Right ventricle myocardium inferior (tissue), 1 donor: Measurements from ENCODE around the gene HMX2. TPM values are rescaled to one million over a fixed set of nuclear protein-coding genes. Genes with fewer than 3 reads are reported as not detected.

Experiments
- ATAC-seq: fragments of 200-7000 bp; cut with Tn5 transposase; one replicate; pipeline ENCODE4 v1.9.1; 2020; ENCODE audit warnings: mild to moderate bottlenecking, moderate library complexity
- DNase-seq: peaks from one replicate; pipeline ENCODE4 v3.0.0; 2021; ENCODE audit errors: missing footprints
- intact Hi-C: fragments of 100-400 bp; cut with DNase I; formaldehyde crosslinking; loops from one replicate; pipeline ENCODE4 v1.11.0; 2022
- long read RNA-seq: library from polyadenylated mRNA; unstranded; transcript quantifications from one replicate; pipeline ENCODE4 v2.0.0, GENCODE V29; 2021
- total RNA-seq: library from RNA; stranded (reverse); fragmentation: NEBNext Ultra II Directional; extraction: Animal tissue kit (Norgen Biotek cat#: 25700); gene quantifications from one replicate; pipeline ENCODE4 v1.2.1, GENCODE V29; 2021
- donor health status: DM: no; HTN: yes; CAD: no; lungs with severe emphysema.

The HMX2 gene, protein sequence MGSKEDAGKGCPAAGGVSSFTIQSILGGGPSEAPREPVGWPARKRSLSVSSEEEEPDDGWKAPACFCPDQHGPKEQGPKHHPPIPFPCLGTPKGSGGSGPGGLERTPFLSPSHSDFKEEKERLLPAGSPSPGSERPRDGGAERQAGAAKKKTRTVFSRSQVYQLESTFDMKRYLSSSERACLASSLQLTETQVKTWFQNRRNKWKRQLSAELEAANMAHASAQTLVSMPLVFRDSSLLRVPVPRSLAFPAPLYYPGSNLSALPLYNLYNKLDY
- total RNA-seq: not detected
- long read RNA-seq: 0 reads

- DNase-seq: no peak
- intact Hi-C loops: no loop called here
- no peak for ATAC-seq
Measured at GRCh38 chr10:123147635-123148413, at the start of gene HMX2. Gene HMX2, plus strand, starts transcription at chr10:123148136. Its CDS starts 243 bp downstream, at chr10:123148379.

DNA sequence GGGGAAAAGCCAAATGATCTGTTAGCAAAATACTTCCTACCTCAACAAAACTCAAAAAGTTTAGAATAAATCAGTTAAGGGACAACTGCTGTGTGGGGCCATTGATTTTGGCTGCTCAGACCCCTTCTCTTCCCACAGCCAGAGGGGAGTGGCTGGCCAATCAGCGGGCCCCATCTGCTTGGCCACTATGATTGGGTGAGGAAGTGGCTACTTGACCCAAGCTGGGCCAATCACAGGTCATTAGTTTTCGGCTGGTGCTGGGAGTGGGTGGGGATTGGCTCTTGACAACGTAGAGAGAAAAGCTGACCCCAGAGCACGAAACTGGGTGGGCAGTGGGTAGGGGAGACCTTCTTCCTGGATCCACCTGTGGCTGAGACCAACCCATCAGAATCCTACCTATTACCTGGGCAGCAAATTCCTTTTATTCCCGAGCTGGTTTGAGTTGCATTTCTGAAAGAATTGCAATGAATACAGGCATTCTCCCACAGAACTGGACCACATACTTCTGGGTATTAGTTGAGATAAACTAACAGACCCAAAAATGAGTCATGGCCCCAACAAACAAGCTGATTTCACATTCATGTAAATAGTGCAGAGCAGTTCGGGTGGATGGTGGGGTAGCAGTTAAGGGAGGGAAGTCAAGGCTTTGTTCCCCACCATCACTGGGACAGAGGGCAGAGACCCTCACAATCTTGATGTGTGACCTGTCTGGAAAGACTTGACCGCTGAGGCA, 47.7 kb upstream of the HMX2 start:
- DNase-seq (no peak), ATAC-seq (no peak)
- intact Hi-C loops: no loop called here

DNA sequence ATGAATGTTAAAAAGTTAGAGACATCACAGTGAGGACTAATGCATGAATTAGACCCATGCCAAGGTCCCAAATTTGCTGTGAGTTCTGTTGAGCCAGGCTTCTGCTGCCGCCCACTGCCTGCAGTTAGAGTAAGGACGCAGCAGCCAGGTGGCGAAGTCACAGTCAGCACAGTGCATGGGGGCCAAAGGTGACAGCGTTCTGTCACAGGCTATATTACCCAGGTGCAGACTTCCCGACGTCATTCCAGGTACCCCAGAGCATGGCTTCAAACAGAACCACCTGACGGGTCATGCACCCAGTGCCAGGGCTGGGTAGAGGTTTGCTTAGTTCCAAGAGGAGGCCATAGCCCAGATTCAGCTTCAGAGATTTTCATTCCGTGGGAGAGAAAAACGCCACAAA, 46.1 kb upstream of the HMX2 start:
- intact Hi-C loops: no loop called here
- ATAC-seq: no peak
- no peak for DNase-seq

- DNase-seq (no peak), ATAC-seq (no peak)
- intact Hi-C loops: no loop called here
Measured at GRCh38 chr10:123102673-123103072, 45.3 kb upstream of the HMX2 start.

DNA sequence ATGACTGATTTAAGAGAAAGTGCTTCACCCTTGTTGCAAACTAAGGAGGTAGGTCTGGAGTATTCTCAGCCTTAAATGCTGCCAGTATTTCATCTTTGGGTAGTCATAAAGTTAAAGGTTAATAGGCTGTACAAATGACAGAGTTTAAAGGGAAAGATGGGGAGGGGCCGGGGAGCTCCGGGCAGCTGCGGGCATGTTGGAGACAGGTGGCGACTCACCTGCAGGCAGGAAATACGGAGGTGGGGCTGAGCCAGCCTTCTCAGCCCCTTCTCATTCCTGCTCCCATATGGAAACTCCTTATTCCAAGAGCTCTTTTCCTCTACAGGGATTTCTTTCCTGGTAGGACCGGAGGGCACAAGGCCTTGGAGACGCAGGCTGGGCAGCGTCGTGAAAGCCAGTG, 44.0 kb upstream of the HMX2 start:
- intact Hi-C loops: no loop called here
- no peak for ATAC-seq
- DNase-seq: no peak

DNA sequence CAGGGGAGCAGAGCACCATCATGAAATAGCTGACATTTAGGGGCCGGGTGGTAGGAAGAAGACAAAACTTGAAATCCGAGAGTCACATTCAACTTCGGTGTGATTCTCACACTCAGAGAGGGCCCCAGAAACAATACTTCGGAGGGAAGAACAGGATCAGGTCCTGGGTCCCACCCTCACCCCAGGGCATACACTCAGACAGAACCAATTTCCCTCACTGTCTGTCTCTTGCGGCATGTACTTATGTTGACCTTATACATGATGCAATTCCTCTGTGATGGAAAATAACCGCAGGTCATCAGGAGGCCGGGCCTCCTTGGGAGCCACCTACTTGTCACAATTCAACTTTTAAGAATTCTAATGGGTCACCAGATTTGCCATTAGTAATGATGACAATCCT, 38.5 kb upstream of the HMX2 start:
- no peak for ATAC-seq
- intact Hi-C loops: no loop called here

DNA sequence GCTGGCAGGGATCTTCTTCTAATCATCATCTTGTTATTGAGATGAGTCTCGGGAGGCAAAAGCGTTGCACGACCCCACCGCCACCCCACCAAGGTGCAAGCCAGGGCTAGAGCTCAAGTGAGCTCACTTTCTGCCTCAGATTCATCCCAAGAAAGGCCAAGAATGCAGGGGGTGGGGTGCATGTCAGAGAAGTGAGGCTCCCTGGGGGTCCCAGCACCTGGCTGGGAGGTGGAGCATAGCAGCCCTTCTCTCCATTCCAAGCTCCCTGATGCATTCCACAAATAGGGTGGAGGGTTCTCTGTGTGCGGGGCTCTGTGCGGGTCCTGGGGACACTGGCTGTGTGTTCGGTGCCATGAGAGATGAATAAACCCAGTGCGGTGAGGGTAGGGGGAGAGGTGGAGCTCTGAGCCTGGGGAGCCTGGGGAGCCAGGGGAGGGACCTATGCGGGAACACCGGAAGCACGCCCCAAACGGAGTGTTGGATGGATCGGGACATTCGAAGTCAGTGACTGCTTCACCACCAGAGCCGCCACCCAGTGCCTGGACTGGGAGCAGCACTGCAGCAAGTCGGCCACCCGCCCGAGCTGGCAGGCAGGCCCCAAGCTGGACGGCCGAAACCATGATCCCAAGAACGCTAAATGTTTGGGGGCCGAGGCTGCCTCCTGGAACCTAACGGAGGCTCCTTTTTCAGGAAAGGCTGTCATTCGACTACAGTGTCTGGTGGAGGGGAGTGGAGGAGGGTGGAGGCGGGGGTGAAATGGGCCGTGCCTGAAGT, 30.1 kb upstream of the HMX2 start:
- intact Hi-C loops: no loop called here
- ATAC-seq (no peak), DNase-seq (no peak)

More for the DNA sequence above, 38.5 kb upstream of the HMX2 start:
- no peak for DNase-seq

DNA sequence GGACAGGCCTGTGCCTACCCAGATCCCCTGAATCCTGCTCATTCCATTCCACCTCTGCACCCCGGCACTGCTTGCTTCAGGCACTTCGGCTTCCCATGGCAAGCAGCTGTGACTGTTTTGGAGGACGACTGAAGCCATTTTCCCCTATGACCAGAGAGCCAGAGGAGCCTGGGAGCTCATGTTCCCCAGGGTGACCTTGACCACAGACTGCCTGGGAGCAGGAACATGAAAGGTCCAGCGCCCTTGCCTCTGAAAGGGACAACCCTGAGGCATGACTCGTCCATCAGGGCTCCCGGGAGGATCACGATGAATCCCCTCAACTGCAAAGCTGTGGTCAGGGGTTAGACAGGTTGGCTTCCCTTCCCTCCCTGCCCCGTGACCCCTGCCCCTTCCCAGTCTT, 28.9 kb upstream of the HMX2 start:
- intact Hi-C loops: no loop called here
- ATAC-seq: no peak
- no peak for DNase-seq

DNA sequence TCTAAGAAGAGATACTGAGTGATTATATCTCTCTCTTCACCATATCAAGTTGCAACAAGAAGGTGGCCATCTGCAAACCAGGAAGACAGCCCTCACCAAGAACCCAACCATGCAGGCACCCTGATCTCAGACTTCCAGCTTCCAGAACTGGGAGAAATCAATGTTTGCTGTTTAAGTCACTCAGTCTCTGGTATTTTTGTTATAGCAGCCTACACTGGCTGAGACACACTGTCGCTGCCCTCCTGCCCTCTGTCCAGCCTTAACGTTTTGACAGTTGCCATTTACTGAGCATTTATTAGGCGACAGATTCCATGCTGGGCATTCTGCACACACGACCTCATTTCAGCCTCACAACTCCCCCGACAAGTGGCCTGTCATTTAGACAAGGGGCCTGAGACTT, 21.7 kb upstream of the HMX2 start:
- DNase-seq (no peak), ATAC-seq (no peak)
- intact Hi-C loops: no loop called here

- no peak for ATAC-seq
- DNase-seq: no peak
- intact Hi-C loops: no loop called here
Measured at GRCh38 chr10:123129618-123130271, 18.2 kb upstream of the HMX2 start.

DNA sequence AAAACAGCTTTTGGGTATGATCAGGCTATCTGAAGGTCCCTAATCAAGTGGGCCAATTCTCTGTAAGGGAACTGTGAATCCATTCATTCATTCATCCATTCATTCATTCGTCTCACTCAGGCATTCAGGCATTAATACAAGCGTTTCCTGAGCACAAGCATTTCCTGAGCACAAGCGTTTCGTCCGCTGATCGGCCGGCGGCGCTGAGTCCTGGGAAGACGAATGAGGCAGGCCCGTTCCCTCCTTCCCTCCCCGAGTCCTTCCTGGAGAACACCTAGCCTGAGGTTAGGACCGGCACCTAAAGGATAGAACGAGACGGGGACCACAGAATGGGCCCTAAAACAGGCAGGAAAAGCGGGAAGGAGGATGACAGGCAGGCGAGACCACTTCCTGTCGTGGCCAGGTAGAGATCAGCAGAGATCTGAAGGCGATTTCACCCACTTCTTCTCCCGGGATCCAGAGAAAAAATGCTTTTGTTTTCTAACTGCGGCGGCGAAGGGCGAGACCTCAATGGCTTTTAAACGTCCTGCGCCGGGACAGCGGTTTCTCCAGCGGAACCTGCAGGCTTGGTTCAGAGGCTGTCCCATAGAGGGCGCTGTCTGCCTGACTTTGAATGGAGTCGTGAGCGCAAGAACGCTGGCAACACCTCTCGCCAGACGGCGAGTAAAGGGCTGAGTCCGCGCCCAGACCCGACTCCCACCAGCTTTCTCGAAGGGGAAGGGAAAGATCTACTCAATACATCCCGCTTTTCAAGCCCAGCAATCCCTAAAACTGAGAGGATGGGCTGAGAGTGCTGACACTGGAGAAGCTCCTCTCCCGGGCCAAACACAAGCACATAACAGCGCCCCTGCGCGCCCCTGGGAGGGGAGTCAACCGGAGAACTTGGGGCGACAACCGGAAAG, 15.1 kb upstream of the HMX2 start:
- DNase-seq: peak; percentile 91
- intact Hi-C loops: loop anchor here (2.0 kb wide), 1 partner anchor 426 kb away; no protein-coding TSS in a partner anchor
- ATAC-seq: peak; percentile 81

DNA sequence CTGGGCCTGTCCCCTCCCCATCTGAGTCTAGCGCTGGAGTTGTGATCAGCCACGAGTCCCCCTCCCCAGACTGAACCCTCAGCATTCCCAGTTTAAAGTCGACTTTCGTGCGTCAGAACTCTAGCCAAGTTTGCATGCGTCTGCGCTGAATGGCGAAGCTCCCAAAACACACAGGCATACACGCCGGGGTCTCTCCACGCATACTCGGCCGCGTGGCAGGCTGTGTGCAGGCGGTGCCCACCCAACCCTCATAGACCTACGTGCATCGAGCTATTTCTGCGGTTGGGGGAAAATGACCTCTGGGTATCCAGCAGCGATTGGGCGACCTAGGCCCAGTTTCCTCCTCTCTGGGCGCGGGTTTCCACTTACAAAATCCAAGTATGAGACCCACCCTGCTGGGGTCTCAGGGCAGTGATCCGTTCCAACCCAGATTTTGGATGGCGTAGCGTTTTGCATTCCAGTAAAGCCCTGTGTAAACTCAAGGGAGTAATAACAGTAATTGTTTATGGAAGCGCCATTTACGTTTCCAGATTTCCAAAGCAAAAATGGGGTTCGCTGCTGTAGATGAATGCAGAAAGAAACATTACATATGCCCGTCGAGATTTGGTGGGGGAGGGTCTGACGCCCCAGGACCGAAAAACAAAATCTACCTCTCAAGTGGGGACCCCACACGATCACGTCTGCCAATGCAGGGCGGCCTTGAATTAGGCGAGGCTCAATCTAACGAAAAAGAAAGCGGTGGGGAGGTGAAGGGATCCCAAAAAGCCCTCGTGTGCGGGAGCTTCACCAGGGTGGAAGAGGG, 14.2 kb upstream of the HMX2 start:
- no peak for ATAC-seq
- intact Hi-C loops: loop anchor here (2.0 kb wide), 1 partner anchor 425 kb away; no protein-coding TSS in a partner anchor
- DNase-seq: no peak

DNA sequence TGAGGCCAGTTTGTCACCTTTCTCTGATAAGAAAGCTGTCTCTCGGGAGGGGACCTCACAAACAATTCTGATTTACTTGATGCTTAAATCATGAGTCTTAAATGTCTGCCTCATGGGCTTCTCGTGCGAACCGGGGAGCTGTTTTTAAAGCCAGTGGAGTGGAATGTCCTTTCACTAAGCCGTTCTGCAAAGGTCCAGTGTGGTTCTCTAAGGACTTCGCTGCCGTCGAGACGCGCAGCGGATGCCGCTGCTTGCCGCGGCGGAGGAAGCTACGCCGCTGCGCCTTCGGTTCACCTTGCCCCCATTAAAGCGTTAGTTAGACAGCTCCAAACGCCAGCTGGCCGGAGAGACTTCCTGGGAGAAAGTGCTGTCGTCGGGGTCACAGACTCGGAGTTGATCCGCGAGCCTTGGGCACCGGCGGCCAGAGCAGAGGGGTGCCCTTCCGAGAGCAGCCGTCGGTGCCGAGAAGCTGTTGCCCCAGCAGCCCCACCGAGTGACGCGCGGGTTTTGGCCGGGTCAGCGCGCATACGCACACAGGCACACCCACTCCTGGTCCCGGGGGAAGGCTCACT, 13.5 kb upstream of the HMX2 start:
- DNase-seq: no peak
- ATAC-seq: no peak
- intact Hi-C loops: no loop called here

GRCh38 chr10:123134915-123135414, 13.0 kb upstream of the HMX2 start:
- intact Hi-C loops: no loop called here
- DNase-seq (no peak), ATAC-seq (no peak)

DNA sequence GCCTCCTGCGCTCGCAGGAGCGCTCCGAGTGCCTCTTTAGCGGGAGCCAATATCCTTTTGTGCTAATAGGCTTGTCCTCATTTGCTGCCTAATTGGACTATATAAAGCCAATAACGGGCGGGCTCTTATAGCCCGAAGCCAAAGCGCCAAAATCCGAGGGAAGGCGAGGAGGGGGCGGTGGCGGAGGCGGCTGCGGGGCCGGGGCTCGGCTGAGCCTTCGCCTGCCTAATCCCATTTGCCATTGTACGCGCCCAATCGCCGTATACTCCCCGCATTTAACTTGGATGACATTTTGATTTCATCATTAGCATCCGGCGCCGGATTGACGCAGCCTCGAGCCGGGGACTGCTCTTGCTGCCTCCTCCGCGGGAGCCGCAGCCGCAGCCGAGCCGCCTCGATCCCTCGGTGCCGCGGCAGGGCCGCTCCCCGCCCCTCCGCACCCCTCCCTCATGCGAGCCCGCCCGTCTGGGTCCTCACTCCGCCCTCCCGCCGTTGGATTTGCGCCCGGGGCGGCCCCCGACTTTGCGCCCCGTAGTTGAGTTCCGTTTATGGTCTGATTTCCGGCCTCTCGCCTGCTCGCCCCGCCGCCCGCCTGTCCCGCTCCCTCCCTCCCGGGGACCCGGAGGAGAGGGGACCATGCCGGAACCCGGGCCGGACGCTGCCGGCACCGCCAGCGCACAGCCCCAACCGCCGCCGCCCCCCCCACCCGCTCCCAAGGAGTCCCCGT, 12.4 kb upstream of the HMX2 start, which contains the start of gene HMX3:
Gene HMX3, plus strand, starts transcription at position 556 of the 727 bp plus-strand sequence. Its CDS starts 81 bp downstream, at position 637.
- DNase-seq (no peak), ATAC-seq (no peak)
- intact Hi-C loops: no loop called here
